NCI-H69 (cell line): Measurements from ENCODE around the gene ANO6.
A peak's percentile ranks its signal among the peaks of the same experiment; 100 is the strongest.
"Not testable (repeated sequence)": the region's sequence is repeated elsewhere in the genome, so short reads cannot be mapped to it uniquely, and the experiment has no call there.

Experiments
- DNase-seq: peaks from one replicate; lab custom pipeline; 2025; lab: John Stamatoyannopoulos, UW

Gene ANO6

DNA sequence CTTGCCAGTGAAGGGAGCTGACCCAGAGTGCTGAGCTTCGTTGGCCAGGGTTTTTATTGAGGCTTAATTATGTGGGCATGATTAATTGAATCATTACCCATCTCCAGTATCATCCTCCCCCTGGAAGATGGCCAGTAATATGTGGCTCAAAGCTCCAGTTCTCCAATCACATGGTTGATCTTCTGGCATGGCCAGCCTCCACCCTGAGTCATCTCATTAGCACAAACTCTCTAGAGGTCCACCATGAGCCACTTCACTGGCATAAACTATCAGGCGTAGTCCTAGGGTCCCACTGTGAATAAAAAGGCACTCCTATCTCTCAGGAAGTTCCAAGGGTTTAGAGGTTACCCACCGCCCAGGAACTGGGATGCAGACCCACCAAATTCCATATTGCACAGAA is 135.0 kb downstream of the ANO6 start:
- no peak for DNase-seq

DNA sequence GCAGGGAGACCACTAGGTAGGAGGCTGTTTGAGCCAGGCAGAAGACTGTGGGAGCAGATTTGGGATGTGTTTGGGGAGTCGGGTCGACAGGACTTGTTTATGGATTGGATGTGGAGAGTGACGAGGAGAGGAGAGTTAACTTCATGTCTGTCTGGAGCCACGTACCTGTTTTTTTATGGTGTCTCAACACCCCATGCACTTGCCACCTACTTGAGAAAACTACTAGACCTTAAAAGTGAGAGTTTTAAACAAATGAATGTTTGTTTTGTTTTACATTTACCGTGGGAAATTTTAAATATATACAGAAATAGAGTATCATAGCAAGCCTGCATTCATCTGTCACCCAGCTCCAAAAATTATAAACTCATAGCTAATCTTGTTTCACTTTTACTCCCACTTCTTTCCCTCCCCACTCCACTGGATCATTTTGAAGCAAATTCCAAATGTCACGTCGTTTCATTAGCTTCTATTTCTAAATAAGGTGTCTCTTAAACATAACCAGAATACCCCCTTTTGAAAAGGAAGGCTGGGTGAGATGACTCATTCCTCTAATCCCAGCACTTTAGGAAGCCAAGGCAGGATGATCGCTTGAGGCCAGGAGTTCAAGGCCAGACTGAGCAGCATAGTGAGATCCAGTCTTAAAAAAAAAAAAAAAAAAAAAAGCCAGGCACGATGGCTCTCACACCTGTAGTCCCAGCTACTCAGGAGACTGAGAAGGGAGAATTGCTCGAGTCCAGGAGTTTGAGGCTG is 136.2 kb downstream of the ANO6 start:
- DNase-seq, result no peak

DNA sequence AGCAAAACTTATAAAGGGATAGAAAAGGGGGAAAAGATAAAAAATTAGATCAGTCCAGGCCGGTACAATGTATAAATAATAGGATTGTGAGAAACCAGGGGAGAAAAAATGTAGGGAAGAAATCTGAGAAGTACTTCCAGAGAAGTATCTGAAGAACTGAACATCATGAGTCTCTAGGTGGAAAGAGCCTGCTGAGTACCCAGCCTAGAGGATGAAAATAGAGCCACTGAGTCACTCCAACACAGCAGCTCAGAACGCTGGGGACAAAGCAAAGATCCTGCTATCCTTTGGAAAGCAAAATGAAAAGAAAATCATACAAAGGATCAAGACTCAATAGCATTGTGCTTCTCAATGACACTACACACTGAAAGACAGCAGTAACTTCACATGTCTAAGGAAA is 138.0 kb downstream of the ANO6 start:
- no peak for DNase-seq

DNA sequence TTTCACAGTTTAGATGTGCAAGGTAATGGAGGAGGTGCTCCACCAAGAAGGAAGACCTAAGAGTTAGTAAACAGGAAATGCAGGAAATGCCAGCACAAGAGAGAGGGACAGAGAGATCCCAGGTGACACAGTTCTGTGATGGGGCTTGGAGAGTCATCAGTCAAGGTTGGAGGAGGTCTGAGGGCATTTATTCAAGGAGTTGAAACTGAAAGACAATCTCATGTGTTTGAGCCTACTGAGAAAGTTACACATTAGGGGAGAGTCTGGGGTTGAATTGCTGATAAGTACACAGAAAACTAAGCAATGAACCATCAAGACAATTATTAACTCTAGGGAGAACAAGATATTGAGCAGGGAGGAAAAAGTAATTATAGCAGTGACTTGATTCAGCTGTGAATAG is 138.5 kb downstream of the ANO6 start:
- no peak for DNase-seq

DNA sequence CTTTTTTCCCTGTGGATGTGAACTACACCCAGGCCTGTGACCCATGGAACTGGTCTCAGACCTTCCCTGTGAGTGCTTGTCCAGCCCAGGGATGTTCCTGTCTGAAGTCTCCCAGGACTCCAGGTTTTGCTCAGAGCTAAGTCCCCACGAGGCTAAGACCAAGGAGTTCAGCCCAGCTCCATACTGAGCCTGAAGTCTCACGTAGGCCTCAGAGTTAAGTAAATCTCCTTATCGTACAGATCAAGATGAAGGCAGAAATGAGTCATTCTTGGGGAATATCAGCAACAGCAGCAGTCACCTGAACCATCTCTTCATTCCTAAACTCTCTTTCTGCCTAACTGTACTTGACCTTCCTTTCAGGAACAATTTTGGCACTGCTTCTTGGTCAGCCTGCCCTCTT is 139.8 kb downstream of the ANO6 start:
- DNase-seq, result no peak

DNA sequence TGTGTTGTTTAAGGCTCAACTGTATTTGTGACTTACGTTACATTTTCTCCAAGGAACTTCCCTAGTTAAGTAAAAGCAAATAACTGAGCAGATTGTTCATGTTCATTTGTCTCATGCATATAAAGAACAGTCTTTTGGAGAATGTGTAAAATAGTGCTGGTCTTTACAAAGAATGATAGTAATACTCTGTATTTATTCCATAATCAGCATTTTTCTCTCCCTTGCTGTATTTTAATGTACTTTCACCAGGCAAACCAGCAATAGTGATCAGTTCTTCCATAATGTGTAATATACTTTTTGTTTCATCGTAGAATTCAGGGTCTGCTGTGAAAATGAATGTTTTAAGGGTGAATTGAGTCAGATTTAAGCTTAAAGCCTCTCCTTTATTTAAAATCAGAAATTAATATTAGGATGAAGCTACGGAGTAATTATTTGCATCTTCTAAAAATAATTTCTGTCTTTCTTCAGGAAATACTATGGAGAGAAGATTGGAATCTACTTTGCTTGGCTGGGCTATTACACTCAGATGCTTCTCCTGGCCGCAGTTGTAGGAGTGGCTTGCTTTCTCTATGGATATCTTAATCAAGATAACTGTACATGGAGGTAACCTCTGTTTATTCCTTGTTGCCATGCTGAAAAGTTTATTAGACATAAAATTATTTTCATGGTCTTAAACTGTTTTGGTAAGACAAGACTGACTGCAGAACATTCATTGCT is 141.1 kb downstream of the ANO6 start:
- DNase-seq, result no peak

DNA sequence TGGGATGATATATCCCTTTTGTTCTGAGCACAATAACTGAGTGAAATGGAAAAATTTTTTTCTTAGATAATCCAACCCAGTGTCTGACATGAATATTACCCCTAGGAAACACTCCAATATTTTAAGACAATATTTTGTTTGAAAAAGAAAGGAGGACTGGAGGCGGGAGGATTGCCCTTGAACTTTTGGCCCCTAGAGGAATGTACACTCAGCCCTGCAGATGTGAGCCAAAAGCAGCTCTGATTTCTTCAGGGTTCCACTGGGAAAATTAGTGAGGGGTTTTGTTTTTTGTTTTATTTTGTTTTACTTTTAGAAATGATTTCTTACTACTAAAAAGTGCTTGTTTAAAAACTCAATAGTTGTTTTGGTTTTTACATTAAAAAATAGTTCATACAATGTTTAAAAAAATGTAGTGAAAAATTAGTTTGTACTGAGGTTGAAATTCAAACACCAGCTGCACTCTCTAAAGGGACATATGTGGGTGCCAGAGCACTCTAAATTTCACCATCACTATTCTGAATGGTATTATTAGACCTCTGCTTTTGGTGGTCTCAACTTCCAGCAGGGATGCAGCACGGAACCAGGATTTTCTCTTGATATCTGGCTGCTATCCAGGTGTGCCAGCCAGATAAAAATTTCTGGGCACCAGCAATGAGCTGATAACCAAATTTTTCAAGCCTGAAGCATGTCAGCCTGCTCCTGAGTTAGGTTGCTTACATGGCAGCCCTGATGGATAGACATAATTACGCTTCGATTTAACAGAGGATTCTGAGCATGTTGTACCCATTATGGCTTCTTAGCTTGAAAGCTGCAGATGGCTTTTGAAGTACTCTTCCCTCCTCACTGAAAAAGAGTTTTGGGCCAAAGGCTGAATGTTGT is 141.9 kb downstream of the ANO6 start:
- DNase-seq, result no peak

DNA sequence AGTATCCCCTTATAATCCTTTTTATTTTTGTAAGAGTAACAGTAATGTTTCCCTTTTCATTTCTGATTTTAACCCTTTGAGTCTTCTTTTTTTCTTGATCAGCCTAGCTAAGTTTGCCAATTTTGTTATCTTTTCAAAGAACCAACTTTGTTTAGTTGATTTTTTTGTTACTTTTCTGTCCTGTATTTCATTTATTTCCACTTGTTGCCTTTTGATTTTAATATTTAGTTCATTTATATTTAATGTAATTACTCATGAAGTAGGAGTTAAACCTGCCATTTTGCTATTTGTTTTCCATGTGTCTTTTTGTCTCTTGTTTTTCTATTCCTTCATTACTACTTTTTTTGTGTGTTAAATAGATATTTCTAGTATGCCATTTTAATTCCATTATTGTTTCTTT is 146.4 kb downstream of the ANO6 start:
- DNase-seq, result no peak

DNA sequence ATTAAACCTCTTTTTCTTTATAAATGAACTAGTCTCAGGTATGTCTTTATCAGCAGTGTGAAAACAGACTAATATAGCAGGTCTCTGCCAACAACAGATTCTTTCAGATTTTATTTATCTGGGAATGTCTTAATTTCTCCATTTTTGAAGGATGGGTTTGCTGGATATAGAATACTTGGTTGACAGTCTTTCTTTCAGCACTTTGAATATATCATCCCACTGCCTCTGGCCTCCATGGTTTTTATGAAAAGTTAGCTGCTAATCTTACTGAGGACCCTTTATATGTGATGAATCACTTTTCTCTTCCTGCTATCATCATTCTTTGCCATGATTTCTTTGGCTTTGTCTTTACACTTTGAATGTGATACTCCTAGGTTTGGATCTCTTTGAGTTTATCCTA is 148.0 kb downstream of the ANO6 start:
- DNase-seq, result no peak

DNA sequence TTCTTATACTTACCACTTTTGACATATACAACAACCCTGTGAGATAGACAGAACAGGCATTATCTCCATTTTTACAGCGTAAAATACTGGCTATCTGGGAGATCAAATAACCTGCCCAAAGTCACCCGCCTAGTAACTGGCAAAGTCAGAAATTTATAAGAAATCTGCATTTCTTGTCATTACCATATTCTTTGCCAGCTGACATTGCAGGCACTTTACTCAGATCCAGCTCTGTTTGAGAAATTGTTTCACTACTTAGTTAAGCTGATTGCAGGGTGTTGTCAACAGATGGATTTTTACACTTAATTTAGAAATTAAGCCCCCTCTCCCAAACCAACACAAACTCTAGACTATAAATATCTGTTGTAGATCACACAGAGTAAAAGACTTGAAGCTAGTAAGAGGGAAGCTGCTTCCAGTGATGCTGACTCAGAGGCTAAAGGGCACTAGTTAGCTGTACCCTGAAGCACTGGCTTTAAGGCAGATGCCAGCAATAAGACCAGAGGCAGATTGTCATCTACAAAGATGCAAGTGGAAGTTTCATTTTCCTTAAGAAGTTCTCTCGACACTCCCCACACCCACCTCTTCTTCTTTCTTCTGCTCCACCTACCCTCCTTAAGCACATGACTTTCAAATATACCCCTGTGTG is 153.1 kb downstream of the ANO6 start:
- DNase-seq, result no peak

DNA sequence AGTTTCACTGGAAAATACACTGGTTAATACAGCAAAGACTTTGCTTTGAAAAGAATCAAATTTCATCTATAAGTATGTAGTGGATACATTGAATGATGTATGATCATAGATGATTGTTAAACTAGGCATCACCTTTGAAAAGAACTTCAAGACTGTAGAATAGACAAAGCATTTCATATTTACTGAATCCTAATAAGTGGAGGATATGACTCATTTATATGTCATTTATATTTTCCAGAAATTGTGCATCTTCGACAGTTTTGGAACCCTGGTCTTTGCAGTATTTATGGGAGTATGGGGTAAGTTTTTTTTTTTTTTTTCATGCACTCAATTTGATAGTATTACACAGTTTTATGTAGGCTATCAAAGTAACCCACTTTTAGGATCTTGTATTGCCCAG is 161.9 kb downstream of the ANO6 start:
- no peak for DNase-seq

DNA sequence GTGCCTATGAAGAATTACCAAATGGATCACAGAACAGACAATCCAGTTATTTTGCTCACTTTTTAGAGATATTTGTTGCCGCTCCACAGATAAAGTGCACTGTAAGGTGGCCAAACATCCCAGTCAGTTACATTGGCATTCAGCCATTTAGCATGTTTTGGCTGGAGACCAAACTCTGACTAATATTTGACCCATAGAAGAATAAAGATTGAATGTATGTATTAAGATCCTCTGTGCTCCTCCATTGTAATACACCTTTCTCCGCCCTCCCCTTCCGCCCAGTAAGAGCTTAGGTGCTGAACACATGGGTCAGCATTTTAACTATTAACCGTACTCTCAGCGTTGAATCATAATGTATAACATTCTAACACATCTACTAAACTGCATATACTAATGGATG is 163.4 kb downstream of the ANO6 start:
- DNase-seq, result peak; percentile 51

DNA sequence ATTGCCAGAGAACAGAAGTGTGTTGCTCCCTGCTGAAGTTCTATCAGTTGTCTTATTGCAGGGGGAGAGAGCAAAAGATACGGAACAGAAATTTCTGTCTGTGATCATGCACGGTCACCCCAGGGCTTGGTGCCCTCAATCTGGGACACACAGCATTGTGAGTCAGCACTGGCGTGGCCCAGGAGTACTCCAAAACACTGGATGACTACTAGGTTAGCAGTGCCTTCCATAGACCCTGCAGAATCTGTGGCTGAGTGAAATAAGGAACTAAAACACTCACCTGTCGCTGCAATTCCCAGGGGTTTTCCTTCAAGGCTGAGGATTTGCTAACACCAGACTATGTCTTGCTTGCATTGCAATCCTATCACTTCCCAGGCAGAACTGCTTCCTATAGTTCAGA is 165.5 kb downstream of the ANO6 start:
- DNase-seq, result no peak

DNA sequence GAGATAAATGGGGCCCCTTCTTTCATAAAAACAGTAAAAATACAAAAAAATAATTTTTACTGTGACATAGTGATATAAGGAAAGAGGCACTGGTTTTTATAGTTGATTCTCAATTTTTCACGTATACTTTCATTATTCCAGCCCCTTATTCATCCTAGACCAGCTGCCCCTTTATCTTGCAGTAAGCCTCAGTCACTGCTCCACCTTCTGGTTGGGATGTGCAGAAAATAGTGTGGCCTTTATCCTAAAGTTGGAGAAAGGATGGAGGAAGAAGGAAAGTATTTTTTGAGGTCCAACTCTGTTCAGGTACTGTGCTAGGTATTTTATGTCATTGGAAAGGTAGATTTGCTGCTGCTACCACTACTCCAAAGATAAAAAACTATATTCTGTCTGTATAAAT is 172.7 kb downstream of the ANO6 start:
- DNase-seq, result peak; percentile 67

DNA sequence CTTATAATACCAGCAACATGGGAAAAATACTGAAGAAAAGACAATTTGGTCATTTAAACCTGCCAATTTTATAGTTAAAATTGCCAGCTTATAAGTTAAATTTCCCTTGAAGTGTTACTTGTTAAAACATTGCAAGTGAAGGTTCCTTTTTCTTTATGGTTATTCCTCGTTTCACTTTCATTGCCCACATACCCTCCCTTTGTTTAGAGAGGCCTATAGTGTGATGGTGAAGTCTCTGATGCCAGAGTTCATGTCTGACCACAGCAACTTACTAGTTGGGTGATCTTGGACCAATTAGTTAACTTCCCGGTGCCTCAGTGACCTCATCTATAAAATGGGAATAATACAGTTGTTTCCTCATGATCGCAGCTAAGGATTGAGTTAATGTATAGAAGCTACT is 173.5 kb downstream of the ANO6 start:
- no peak for DNase-seq

DNA sequence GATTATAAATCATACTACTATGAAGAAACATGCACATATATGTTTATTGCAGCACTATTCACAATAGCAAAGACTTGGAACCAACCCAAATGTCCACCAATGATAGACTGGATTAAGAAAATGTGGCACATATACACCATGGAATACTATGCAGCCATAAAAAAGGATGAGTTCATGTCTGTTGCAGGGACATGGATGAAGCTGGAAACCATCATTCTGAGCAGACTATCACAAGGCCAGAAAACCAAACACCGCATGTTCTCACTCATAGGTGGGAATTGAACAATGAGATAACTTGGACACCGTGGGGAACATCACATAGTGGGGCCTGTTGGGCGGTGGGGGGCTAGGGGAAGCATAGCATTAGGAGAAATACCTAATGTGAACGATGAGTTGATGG is 181.6 kb downstream of the ANO6 start:
- DNase-seq, result not testable (repeated sequence)

DNA sequence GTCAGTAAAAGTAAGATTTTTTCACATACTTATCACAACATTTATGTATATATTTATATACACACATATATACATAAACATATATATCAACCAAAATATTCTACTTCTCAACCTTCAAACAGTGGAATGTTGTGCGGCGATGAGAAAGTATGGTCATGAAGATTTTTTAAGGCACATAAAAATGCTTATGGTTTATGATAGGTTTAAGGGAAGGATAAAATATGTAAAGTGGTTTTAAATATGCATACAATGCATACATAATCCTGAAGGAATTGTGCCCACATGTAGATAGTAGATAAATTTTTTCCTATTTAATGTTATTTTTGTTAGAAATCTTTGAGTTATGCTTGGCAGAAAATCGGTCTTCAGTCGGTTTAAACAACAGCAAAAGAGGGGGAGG is 182.7 kb downstream of the ANO6 start:
- no peak for DNase-seq

DNA sequence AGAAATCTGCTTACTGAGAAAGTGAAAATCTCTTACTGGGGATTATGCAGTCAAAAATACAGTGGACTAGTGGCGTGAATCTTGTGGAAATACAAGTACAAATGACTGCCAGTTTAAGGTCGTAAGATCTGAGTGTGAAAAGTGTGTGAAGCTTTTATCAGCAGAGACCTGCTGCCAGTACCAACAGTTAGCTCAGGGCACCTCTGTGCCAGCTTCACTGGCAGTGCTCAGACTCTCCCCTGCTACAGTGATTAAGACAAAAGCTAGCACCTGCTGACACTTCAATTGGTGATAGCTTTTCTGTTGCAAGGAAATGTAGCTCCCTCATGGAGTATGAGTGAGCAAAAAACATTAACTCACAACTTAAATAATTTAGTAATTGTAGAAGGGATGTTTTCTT is 185.1 kb downstream of the ANO6 start:
- DNase-seq, result no peak

DNA sequence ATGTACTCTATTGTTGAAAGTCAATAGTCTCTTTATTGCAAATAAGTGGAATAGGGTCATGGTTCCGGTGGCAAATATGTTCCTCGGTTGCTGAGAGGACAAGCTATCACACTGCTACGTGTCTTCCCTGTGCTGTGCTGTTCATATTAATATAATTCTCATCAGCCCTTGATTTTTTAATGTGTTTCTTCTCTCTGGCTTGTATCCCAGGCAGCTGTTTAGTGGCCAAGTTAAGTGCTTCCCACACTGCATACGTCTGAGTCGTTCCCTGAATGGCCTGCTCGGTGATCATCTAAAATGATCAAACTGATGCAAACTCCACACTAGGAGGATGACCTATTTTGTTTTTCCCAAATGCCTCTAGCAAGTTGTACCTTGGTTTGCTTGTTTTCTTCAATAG is 186.4 kb downstream of the ANO6 start:
- no peak for DNase-seq

DNA sequence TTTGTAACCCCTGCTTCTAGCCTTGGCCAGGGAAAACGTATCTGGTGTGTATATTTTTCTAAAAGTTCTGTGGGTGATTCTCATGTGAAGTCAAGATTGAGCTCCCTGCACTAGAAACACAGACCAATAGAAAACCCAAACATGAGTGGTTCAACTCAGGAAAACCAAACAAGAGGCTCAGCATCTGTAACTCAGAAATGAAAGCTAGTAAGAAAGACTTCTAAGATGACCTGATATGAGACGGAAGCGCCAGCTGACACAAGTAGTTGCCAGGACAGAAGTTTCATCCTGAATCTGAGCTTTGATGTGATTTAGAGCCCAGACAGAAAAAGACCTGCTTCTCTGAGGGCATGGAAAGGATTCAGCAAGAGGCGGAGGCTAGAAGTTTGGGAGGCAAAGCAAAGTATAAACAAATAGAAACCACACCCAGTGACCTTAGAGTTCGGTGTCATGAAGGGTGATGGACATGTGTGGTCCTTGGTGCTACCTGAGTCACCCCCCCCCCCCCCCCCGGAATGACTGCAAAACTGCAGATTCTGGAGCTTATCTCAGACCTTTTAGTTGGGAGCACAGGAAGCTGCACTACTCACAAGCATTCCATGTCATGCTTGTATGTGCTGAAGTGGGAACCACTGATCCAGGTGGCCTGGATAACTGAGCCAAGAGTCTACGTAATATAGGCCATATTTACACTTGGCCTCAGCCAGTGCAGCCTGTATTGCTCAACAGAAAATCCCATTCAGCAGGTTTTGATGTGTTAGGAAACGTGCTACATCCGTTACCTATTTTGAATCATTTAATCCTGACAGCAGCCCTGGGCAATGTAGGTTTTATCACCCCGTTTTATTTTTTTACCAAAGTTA is 191.3 kb downstream of the ANO6 start:
- no peak for DNase-seq

DNA sequence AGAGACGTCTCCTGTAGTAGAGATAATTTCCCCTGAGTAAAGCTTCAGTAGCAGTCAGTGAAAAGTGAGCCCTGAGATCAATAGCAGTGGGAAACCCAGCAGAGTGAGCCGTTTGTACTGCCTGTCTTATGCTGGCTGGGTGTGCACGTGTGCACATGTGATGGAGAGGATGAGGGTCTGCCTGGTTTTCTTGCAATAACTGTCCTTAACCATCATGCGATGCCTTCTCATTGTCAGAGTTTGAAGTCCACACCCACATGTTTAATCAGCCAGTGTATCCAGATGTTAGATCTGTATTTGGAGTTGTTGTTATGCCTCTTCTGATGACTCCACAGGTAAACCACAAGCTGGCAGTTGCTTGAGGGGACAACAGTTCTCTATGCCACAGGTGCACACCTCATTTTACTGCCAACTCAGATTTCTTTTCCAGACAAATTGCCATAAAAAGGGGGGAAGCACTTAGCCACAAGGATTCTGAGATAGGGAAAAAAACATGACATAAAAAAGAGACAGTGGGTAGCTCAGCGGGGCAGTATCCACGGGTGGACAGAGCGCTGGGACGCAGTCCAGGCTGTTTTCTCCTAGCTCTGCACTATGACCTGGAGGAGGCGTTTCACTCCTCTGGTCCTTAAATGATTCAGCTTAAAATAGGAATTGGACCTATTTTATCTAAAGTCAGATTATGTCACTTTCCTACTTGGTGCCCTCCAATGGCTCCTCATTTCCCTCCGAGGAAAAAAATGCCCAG is 192.3 kb downstream of the ANO6 start:
- no peak for DNase-seq
